ENCODE measurements around the gene CST9. TPM values are rescaled to one million over a fixed set of nuclear protein-coding genes. Genes with fewer than 3 reads are reported as not detected.

CST9 gene
- total and polyA plus RNA-seq, 2 of the 13 experiments (the other 11 are each of a cell fraction or from before 2014, with no cell fraction given): 0.07 TPM; not detected in 1

DNA sequence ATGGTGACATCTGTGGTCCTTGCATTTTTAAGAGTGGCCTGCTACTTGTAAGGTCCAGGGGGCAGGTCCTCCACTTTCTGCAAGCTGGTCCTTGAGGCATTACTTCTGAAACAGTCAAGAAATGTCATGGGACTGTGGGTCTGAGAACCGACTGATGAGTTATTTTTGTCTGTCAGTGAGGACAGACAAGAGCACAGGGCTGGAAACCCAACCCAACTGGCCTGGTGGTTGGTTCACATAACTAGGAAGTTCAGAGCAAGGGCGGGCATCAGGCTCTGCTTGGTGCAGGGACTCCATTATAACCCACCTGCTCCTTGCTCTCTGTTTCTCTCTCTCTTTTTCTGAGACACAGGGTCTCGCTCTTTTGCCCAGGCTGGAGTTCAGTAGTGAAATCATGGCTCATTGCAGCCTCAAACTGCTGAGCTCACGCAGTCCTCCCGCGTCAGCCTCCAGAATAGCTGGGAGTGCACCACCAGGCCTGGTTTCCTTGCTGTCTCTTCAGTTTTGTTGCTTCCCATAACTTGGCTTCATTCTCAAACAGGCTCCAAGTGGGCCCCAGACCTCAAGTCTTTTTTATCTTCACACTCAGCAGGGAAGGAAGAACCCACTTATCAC lies 22.8 kb upstream of the CST9 start (continued):
- TF ChIP-seq ZNF720 (CRISPR knock-in tag; IDR thresholded peaks at IDR 0.05) (no peak), ZNF567 (CRISPR knock-in tag; IDR thresholded peaks at IDR 0.05; ENCODE audit: borderline replicate concordance) (no peak; the same call in 1 of the 2 replicates), POLR2AphosphoS2 (IDR thresholded peaks at IDR 0.05; ENCODE audit: low read depth, low read length) (no peak), GRHL1 (CRISPR knock-in tag; conservative IDR thresholded peaks at IDR 0.05) (no peak), RBM22 (optimal IDR thresholded peaks at IDR 0.05; ENCODE audit: low read length) (no peak), EEA1 (CRISPR knock-in tag; IDR thresholded peaks at IDR 0.05; ENCODE audit: borderline replicate concordance) (no peak), MTF2 (CRISPR knock-in tag; IDR thresholded peaks at IDR 0.05; ENCODE audit: borderline replicate concordance) (no peak), ZBTB14 (CRISPR knock-in tag; IDR thresholded peaks at IDR 0.05) (no peak), ZNF30 (CRISPR knock-in tag; IDR thresholded peaks at IDR 0.05) (no peak), ZIK1 (CRISPR knock-in tag; IDR thresholded peaks at IDR 0.05; ENCODE audit: borderline replicate concordance, low read depth) (no peak), PAX8 (CRISPR knock-in tag; IDR thresholded peaks at IDR 0.05; ENCODE audit: borderline replicate concordance) (0 out of 2 replicates have a peak, but pooled peaks have one; percentile 9), ZBTB8A (CRISPR knock-in tag; IDR thresholded peaks at IDR 0.05; ENCODE audit: borderline replicate concordance, low read depth) (0 out of 2 replicates have a peak, but pooled peaks have one; percentile 64), XRCC5 (optimal IDR thresholded peaks at IDR 0.05; ENCODE audit: low read length) (no peak), SMAD3 (CRISPR knock-in tag; IDR thresholded peaks at IDR 0.05) (no peak), ZNF20 (CRISPR knock-in tag; IDR thresholded peaks at IDR 0.05) (no peak), TEAD3 (CRISPR knock-in tag; optimal IDR thresholded peaks at IDR 0.05; ENCODE audit: borderline replicate concordance) (no peak), ZBTB21 (CRISPR knock-in tag; IDR thresholded peaks at IDR 0.05) (no peak)
- TF ChIP-seq, protein P1, sequence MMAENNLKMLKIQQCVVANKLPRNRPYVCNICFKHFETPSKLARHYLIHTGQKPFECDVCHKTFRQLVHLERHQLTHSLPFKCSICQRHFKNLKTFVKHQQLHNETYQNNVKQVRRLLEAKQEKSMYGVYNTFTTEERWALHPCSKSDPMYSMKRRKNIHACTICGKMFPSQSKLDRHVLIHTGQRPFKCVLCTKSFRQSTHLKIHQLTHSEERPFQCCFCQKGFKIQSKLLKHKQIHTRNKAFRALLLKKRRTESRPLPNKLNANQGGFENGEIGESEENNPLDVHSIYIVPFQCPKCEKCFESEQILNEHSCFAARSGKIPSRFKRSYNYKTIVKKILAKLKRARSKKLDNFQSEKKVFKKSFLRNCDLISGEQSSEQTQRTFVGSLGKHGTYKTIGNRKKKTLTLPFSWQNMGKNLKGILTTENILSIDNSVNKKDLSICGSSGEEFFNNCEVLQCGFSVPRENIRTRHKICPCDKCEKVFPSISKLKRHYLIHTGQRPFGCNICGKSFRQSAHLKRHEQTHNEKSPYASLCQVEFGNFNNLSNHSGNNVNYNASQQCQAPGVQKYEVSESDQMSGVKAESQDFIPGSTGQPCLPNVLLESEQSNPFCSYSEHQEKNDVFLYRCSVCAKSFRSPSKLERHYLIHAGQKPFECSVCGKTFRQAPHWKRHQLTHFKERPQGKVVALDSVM (CRISPR knock-in tag; IDR thresholded peaks at IDR 0.05): peak; percentile 93
- TF ChIP-seq, protein P2, sequence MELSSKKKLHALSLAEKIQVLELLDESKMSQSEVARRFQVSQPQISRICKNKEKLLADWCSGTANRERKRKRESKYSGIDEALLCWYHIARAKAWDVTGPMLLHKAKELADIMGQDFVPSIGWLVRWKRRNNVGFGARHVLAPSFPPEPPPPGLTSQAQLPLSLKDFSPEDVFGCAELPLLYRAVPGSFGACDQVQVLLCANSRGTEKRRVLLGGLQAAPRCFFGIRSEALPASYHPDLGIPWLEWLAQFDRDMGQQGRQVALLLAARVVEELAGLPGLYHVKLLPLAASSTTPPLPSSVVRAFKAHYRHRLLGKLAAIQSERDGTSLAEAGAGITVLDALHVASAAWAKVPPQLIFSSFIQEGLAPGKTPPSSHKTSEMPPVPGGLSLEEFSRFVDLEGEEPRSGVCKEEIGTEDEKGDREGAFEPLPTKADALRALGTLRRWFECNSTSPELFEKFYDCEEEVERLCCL (CRISPR knock-in tag; IDR thresholded peaks at IDR 0.05; ENCODE audit: borderline replicate concordance): 0 out of 2 replicates have a peak, but pooled peaks have one; percentile 7
- TF ChIP-seq, protein P3, sequence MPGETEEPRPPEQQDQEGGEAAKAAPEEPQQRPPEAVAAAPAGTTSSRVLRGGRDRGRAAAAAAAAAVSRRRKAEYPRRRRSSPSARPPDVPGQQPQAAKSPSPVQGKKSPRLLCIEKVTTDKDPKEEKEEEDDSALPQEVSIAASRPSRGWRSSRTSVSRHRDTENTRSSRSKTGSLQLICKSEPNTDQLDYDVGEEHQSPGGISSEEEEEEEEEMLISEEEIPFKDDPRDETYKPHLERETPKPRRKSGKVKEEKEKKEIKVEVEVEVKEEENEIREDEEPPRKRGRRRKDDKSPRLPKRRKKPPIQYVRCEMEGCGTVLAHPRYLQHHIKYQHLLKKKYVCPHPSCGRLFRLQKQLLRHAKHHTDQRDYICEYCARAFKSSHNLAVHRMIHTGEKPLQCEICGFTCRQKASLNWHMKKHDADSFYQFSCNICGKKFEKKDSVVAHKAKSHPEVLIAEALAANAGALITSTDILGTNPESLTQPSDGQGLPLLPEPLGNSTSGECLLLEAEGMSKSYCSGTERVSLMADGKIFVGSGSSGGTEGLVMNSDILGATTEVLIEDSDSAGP (CRISPR knock-in tag; IDR thresholded peaks at IDR 0.05; ENCODE audit: borderline replicate concordance): no peak
- TF ChIP-seq, protein P4, sequence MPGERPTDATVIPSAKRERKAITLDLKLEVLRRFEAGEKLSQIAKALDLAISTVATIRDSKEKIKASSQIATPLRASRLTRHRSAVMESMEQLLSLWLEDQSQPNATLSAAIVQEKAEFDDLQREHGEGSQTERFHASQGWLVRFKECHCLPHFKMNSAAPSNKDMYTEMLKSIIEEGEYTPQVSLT (CRISPR knock-in tag; IDR thresholded peaks at IDR 0.05; ENCODE audit: borderline replicate concordance, low read depth): no peak

Measured in HepG2 (cell line).